ENCODE data around the gene CRACR2A.

- TF ChIP-seq CHD2 (IDR thresholded peaks at IDR 0.05; ENCODE audit: low read length) (no peak), EP300 (IDR thresholded peaks at IDR 0.05; ENCODE audit: borderline replicate concordance in 1 of 2, low read depth in 2 of 2, low read length in 2 of 2) (no peak)
These were observed 67.1 kb downstream of the CRACR2A start for GRCh38 chr12:3685830-3686229.
